DOHH2 (cell line): ENCODE measurements around the gene CCR4.

Source experiments
- H3F3A ChIP-seq: fragments of 200-600 bp; sonication (generic), shearing (Covaris generic); 2 replicates; pipeline ENCODE4 v1.6.0; 2016; ENCODE audit warnings: antibody characterized with exemption, mild to moderate bottlenecking; ENCODE audit not compliant: control insufficient read depth, insufficient read depth
- H3K27ac ChIP-seq: fragments of 200-600 bp; sonication (generic); 2 replicates; pipeline ENCODE4 v1.5.1; 2014; ENCODE audit warnings: low read depth, mild to moderate bottlenecking, low read length, moderate library complexity
- H3K27me3 ChIP-seq: fragments of 200-600 bp; sonication (generic); 2 replicates; pipeline ENCODE4 v1.6.1; 2014; ENCODE audit warnings: mild to moderate bottlenecking, low read length, mixed read lengths; ENCODE audit not compliant: control insufficient read depth
- H3K36me3 ChIP-seq: fragments of 200-600 bp; sonication (generic); 2 replicates; pipeline ENCODE4 v1.6.1; 2014; ENCODE audit warnings: mild to moderate bottlenecking, low read length, moderate library complexity, mixed read lengths; ENCODE audit not compliant: control insufficient read depth
- H3K4me1 ChIP-seq: fragments of 200-600 bp; sonication (generic); 2 replicates; pipeline ENCODE4 v1.6.1; 2014; ENCODE audit warnings: mild to moderate bottlenecking, low read length, mixed read lengths; ENCODE audit not compliant: control insufficient read depth
- H3K4me2 ChIP-seq: fragments of 200-600 bp; sonication (generic); 2 replicates; pipeline ENCODE4 v1.6.0; 2014; ENCODE audit warnings: mild to moderate bottlenecking, low read length, moderate library complexity
- H3K4me3 ChIP-seq: fragments of 200-600 bp; sonication (generic); 2 replicates; pipeline ENCODE4 v1.5.1; 2014; ENCODE audit warnings: mild to moderate bottlenecking, low read length, mixed read lengths
- H3K79me2 ChIP-seq: fragments of 200-600 bp; sonication (generic); 2 replicates; pipeline ENCODE4 v1.6.1; 2014; ENCODE audit warnings: mild to moderate bottlenecking, low read length, mixed read lengths; ENCODE audit not compliant: control insufficient read depth
- H3K9me2 ChIP-seq: fragments of 200-600 bp; sonication (generic); replicated peaks from 2 replicates; pipeline ENCODE4 v1.6.1; 2014; ENCODE audit warnings: mild to moderate bottlenecking, low read length, mixed read lengths; ENCODE audit not compliant: control insufficient read depth
- H3K9me3 ChIP-seq: fragments of 200-600 bp; sonication (generic); 2 replicates; pipeline ENCODE4 v1.6.1; 2014; ENCODE audit warnings: antibody characterized with exemption, low read length, mixed read lengths; ENCODE audit not compliant: control insufficient read depth, insufficient read depth
- H4K20me1 ChIP-seq: fragments of 200-600 bp; sonication (generic); 2 replicates; pipeline ENCODE4 v1.6.0; 2014; ENCODE audit warnings: low read depth, mild to moderate bottlenecking, antibody characterized with exemption, low read length, moderate library complexity; ENCODE audit not compliant: control insufficient read depth, insufficient read depth
- EZH2phosphoT487 ChIP-seq: fragments of 200-600 bp; sonication (generic); IDR thresholded peaks from 2 replicates; pipeline ENCODE4 v1.6.1; 2017; ENCODE audit warnings: borderline replicate concordance, mild to moderate bottlenecking, antibody characterized with exemption, low read length, moderate library complexity, mixed read lengths
- TF ChIP-seq, protein P1 (sequence below): fragments of 200-600 bp; sonication (generic); IDR thresholded peaks from one replicate; pipeline ENCODE4 v1.5.1; 2014; ENCODE audit warnings: antibody characterized with exemption, mild to moderate bottlenecking, low read depth, low read length; ENCODE audit not compliant: poor library complexity, severe bottlenecking

Gene CCR4

DNA sequence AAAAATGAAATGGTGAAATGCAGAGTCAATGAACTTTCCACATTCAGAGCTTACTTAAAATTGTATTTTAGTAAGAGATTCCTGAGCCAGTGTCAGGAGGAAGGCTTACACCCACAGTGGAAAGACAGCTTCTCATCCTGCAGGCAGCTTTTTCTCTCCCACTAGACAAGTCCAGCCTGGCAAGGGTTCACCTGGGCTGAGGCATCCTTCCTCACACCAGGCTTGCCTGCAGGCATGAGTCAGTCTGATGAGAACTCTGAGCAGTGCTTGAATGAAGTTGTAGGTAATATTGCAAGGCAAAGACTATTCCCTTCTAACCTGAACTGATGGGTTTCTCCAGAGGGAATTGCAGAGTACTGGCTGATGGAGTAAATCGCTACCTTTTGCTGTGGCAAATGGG lies 3.1 kb downstream of the CCR4 start:
- Histone ChIP-seq H4K20me1 (no peaks in the 10 kb centered on the region), H3K4me2 (no peak overlapping the region), H3K27me3 (peaks cover 16% of the 10 kb centered on the region), H3K27ac (no peak overlapping the region), H3K9me2 (no peaks in the 10 kb centered on the region), H3K36me3 (no peaks in the 10 kb centered on the region), H3K79me2 (no peaks in the 10 kb centered on the region), H3F3A (no peaks in the 10 kb centered on the region), H3K4me3 (no peak overlapping the region), H3K9me3 (no peaks in the 10 kb centered on the region), H3K4me1 (no peaks in the 10 kb centered on the region)
- TF ChIP-seq, protein P1, sequence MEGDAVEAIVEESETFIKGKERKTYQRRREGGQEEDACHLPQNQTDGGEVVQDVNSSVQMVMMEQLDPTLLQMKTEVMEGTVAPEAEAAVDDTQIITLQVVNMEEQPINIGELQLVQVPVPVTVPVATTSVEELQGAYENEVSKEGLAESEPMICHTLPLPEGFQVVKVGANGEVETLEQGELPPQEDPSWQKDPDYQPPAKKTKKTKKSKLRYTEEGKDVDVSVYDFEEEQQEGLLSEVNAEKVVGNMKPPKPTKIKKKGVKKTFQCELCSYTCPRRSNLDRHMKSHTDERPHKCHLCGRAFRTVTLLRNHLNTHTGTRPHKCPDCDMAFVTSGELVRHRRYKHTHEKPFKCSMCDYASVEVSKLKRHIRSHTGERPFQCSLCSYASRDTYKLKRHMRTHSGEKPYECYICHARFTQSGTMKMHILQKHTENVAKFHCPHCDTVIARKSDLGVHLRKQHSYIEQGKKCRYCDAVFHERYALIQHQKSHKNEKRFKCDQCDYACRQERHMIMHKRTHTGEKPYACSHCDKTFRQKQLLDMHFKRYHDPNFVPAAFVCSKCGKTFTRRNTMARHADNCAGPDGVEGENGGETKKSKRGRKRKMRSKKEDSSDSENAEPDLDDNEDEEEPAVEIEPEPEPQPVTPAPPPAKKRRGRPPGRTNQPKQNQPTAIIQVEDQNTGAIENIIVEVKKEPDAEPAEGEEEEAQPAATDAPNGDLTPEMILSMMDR: no peak
- TF ChIP-seq EZH2phosphoT487: no peak

- no peaks in the 10 kb centered on the region for H3K4me1 ChIP-seq
- no peaks in the 10 kb centered on the region for H3F3A ChIP-seq
- no peak overlapping the region for H3K27ac ChIP-seq
- H3K79me2 ChIP-seq: no peaks in the 10 kb centered on the region
- no peak overlapping the region for H3K4me2 ChIP-seq
- H4K20me1 ChIP-seq: no peaks in the 10 kb centered on the region
- no peak for TF ChIP-seq EZH2phosphoT487
- H3K4me3 ChIP-seq: no peak overlapping the region
- peaks cover 24% of the 10 kb centered on the region for H3K27me3 ChIP-seq
- H3K36me3 ChIP-seq: no peaks in the 10 kb centered on the region
- H3K9me2 ChIP-seq: no peaks in the 10 kb centered on the region
- no peaks in the 10 kb centered on the region for H3K9me3 ChIP-seq
Observed at GRCh38 chr3:32956750-32957570, 5.5 kb downstream of the CCR4 start.

GRCh38 chr3:32958509-32958908 lies 7.1 kb downstream of the CCR4 start:
- Histone ChIP-seq H4K20me1 (no peaks in the 10 kb centered on the region), H3K9me3 (no peaks in the 10 kb centered on the region), H3K36me3 (no peaks in the 10 kb centered on the region), H3K79me2 (no peaks in the 10 kb centered on the region), H3K4me1 (no peaks in the 10 kb centered on the region), H3K9me2 (no peaks in the 10 kb centered on the region), H3F3A (no peaks in the 10 kb centered on the region), H3K27me3 (peaks cover 17% of the 10 kb centered on the region), H3K4me3 (no peak overlapping the region), H3K4me2 (no peak overlapping the region), H3K27ac (no peak overlapping the region)
- TF ChIP-seq, protein P1: no peak
- TF ChIP-seq EZH2phosphoT487: no peak

GRCh38 chr3:32959371-32959770 lies 7.9 kb downstream of the CCR4 start:
- peaks cover 15% of the 10 kb centered on the region for H3K27me3 ChIP-seq
- no peaks in the 10 kb centered on the region for H3K4me1 ChIP-seq
- H3K79me2 ChIP-seq: no peaks in the 10 kb centered on the region
- TF ChIP-seq EZH2phosphoT487: no peak
- H3K36me3 ChIP-seq: no peaks in the 10 kb centered on the region
- H3F3A ChIP-seq: no peaks in the 10 kb centered on the region
- H3K4me3 ChIP-seq: no peak overlapping the region
- no peaks in the 10 kb centered on the region for H3K9me2 ChIP-seq
- no peak overlapping the region for H3K4me2 ChIP-seq
- no peak overlapping the region for H3K27ac ChIP-seq
- H4K20me1 ChIP-seq: no peaks in the 10 kb centered on the region
- no peaks in the 10 kb centered on the region for H3K9me3 ChIP-seq
